Esophagus muscularis mucosa (tissue), 4 donors: ENCODE data around the gene GNPAT. TPM values are rescaled to one million over a fixed set of nuclear protein-coding genes. Genes with fewer than 3 reads are reported as not detected.

ENCODE experiments used
- DNase-seq: peaks from one replicate; pipeline ENCODE4 v3.0.0-alpha.2; 2017; ENCODE audit errors: extremely low spot score
- H3K27ac ChIP-seq, 4 donors: fragments of 200-600 bp; sonication (generic); replicated peaks in 1 of 4; 1 replicate in 3 of 4; 2 replicates in 1 of 4; pipeline ENCODE4 v1.5.1; 2016 to 2019; ENCODE audit warnings: mild to moderate bottlenecking in 1 of 4
- H3K27me3 ChIP-seq, 4 donors: fragments of 200-600 bp; sonication (generic); one replicate each; pipeline versions ENCODE4 v1.5.1 to v1.6.0; 2016 to 2019
- H3K36me3 ChIP-seq, 4 donors: fragments of 200-600 bp; sonication (generic); one replicate each; pipeline ENCODE4 v1.5.1; 2016 to 2019
- H3K4me1 ChIP-seq, 4 donors: fragments of 200-600 bp; sonication (generic); one replicate each; pipeline ENCODE4 v1.5.1; 2016 to 2019
- H3K4me3 ChIP-seq, 4 donors: fragments of 200-600 bp; sonication (generic); 1 replicate in 2 of 4; 2 replicates in 2 of 4; pipeline ENCODE4 v1.5.1; 2016 to 2019; ENCODE audit warnings: mild to moderate bottlenecking in 4 of 4, moderate library complexity in 1 of 4
- H3K9me3 ChIP-seq, 4 donors: fragments of 200-600 bp; sonication (generic); 1 replicate in 3 of 4; 2 replicates in 1 of 4; pipeline ENCODE4 v1.5.1; 2016 to 2019
- EP300 ChIP-seq: sonication (generic); formaldehyde crosslinking; IDR thresholded peaks from one replicate; pipeline ENCODE4 v1.6.1; 2017; ENCODE audit warnings: antibody characterized with exemption
- POLR2A ChIP-seq: fragments of 450-650 bp; IDR thresholded peaks from one replicate; pipeline ENCODE4 v1.6.1; 2017; ENCODE audit warnings: antibody characterized with exemption, moderate library complexity, mild to moderate bottlenecking, low read depth
- POLR2AphosphoS5 ChIP-seq, 2 donors: sonication (generic); formaldehyde crosslinking; IDR thresholded peaks; one replicate each; pipeline ENCODE4 v1.6.1; 2017; ENCODE audit warnings: antibody characterized with exemption in 2 of 2
- WGBS: methylation state at CpG from one replicate; pipeline ENCODE4 v1.1.5; 2018; 5-methylcytosine and 5-hydroxymethylcytosine counted together
- intact Hi-C: fragments of 100-400 bp; cut with DNase I; formaldehyde crosslinking; loops from one replicate; pipeline ENCODE4 v1.15.1; 2023
- total RNA-seq, 4 donors: library from RNA; depleted of rRNA; stranded (reverse); fragments of >200 nt; gene quantifications; one replicate each; pipeline versions ENCODE4 v1.1.0 to v1.2.1, GENCODE V29; 2016
- TF ChIP-seq, protein P1 (sequence below), 3 experiments: fragments of 200-600 bp in 2 of 3; fragments of 450-650 bp in 1 of 3; sonication (generic) in 2 of 3; IDR thresholded peaks; one replicate each; pipeline ENCODE4 v1.5.1; 2017 to 2019; ENCODE audit warnings: antibody characterized with exemption in 3 of 3, mild to moderate bottlenecking in 2 of 3, moderate library complexity in 1 of 3

GNPAT gene
- total RNA-seq, 4 donors from 2014 or later = 40.3 to 52.3 (median 47.2) TPM

- 85% methylated on average over 3 of the region's 3 CpGs for WGBS
- no peaks in the 10 kb centered on the region for H3K27me3 ChIP-seq
- peaks cover 38 to 97% (median 94%) of the 10 kb centered on the region in 4 donors for H3K36me3 ChIP-seq
- H3K9me3 ChIP-seq = no peaks in the 10 kb centered on the region
- no peak overlapping the region for H3K27ac ChIP-seq
- no peak for TF ChIP-seq POLR2AphosphoS5 (IDR thresholded peaks at IDR 0.05)
- TF ChIP-seq POLR2A = no peak
- TF ChIP-seq, protein P1, sequence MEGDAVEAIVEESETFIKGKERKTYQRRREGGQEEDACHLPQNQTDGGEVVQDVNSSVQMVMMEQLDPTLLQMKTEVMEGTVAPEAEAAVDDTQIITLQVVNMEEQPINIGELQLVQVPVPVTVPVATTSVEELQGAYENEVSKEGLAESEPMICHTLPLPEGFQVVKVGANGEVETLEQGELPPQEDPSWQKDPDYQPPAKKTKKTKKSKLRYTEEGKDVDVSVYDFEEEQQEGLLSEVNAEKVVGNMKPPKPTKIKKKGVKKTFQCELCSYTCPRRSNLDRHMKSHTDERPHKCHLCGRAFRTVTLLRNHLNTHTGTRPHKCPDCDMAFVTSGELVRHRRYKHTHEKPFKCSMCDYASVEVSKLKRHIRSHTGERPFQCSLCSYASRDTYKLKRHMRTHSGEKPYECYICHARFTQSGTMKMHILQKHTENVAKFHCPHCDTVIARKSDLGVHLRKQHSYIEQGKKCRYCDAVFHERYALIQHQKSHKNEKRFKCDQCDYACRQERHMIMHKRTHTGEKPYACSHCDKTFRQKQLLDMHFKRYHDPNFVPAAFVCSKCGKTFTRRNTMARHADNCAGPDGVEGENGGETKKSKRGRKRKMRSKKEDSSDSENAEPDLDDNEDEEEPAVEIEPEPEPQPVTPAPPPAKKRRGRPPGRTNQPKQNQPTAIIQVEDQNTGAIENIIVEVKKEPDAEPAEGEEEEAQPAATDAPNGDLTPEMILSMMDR (IDR thresholded peaks at IDR 0.05) = no peak
- no peak for TF ChIP-seq EP300
- intact Hi-C loops = no loop called here
- no peak for DNase-seq
- H3K4me3 ChIP-seq = no peak overlapping the region
- no peaks in the 10 kb centered on the region for H3K4me1 ChIP-seq
Observed at GRCh38 chr1:231265379-231265778, 24.4 kb downstream of the GNPAT start.

- peaks cover 33 to 97% (median 92%) of the 10 kb centered on the region in 4 donors for H3K36me3 ChIP-seq
- intact Hi-C loops = no loop called here
- TF ChIP-seq, protein P1 (IDR thresholded peaks at IDR 0.05) = no peak
- TF ChIP-seq POLR2A = no peak
- TF ChIP-seq POLR2AphosphoS5 (IDR thresholded peaks at IDR 0.05) = no peak
- DNase-seq = no peak
- WGBS = 0% methylated on average over 1 of the region's 1 CpG
- no peak overlapping the region for H3K4me3 ChIP-seq
- no peaks in the 10 kb centered on the region for H3K4me1 ChIP-seq
- H3K9me3 ChIP-seq = no peaks in the 10 kb centered on the region
- H3K27me3 ChIP-seq = no peaks in the 10 kb centered on the region
- H3K27ac ChIP-seq = no peak overlapping the region
Observed at GRCh38 chr1:231266811-231267322, 25.9 kb downstream of the GNPAT start.

DNA sequence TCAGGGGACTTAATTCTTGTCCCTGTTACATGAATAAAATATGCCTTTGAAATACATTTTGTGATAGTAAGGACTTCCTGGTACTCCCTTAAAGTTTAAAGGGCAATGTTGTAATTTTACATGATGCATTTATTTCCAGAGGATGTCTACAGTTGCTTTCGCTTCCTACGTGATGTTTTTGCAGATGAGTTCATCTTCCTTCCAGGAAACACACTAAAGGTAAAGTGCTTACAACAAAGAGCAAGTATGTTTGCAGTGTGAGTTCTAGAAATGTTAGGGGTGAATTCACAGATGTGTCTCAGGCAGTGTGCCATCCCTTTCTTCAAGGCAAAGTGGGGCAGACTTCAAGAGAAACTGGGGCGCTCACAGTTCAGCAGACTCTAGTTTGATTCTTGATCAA, 31.2 kb downstream of the GNPAT start:
- no peak overlapping the region for H3K27ac ChIP-seq
- no peaks in the 10 kb centered on the region for H3K4me1 ChIP-seq
- intact Hi-C loops = no loop called here
- H3K4me3 ChIP-seq = no peak overlapping the region
- no peak for TF ChIP-seq EP300
- TF ChIP-seq POLR2A = no peak
- no peak for TF ChIP-seq POLR2AphosphoS5 (IDR thresholded peaks at IDR 0.05)
- TF ChIP-seq, protein P1 (IDR thresholded peaks at IDR 0.05) = no peak
- WGBS = 88% methylated on average over 3 of the region's 3 CpGs
- H3K9me3 ChIP-seq = no peaks in the 10 kb centered on the region
- H3K36me3 ChIP-seq = peaks cover 33 to 100% (median 86%) of the 10 kb centered on the region in 4 donors
- DNase-seq = no peak
- H3K27me3 ChIP-seq = no peaks in the 10 kb centered on the region

DNA sequence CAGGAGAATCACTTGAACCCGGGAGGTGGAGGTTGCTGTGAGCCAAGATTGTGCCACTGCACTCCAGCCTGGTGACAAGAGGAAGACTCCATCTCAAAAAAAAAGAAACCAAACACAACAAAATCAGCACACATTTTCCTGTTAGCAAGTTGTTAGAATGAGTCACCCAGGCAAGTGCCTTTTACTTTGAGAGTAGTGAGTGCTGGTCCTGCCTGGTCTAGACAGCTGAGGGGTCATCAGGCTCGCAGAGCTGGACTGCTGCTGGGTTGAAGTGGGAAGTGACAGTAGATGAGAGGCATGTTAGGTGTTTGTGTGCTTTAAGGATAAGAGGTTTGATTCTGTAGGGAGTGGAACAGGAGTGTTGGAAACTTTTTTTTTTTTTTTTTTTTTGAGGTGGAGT, 31.9 kb downstream of the GNPAT start:
- DNase-seq = no peak
- 81% methylated on average over 2 of the region's 2 CpGs for WGBS
- TF ChIP-seq POLR2AphosphoS5 (IDR thresholded peaks at IDR 0.05) (no peak), POLR2A (no peak), EP300 (no peak)
- TF ChIP-seq, protein P1 (IDR thresholded peaks at IDR 0.05) = no peak
- no peaks in the 10 kb centered on the region for H3K4me1 ChIP-seq
- no peaks in the 10 kb centered on the region for H3K9me3 ChIP-seq
- H3K27ac ChIP-seq = no peak overlapping the region
- intact Hi-C loops = no loop called here
- peaks cover 26 to 100% (median 83%) of the 10 kb centered on the region in 4 donors for H3K36me3 ChIP-seq
- no peaks in the 10 kb centered on the region for H3K27me3 ChIP-seq
- H3K4me3 ChIP-seq = no peak overlapping the region
